Fibroblast of the aortic adventitia (primary cell): Measurements from ENCODE around the gene BIN1. TPM values are rescaled to one million over a fixed set of nuclear protein-coding genes. Genes with fewer than 3 reads are reported as not detected.

Source experiments
- DNase-seq: peaks from one replicate; pipeline ENCODE4 v3.0.0-alpha.2; 2010; ENCODE audit warnings: low read depth
- H3K4me3 ChIP-seq: 2 replicates; pipeline ENCODE4 v1.5.1; 2011; ENCODE audit warnings: low read depth, mild to moderate bottlenecking, control low read depth, low read length, moderate library complexity
- total RNA-seq: library from RNA; depleted of rRNA; stranded (reverse); fragments of >200 nt; gene quantifications from 2 replicates; pipeline ENCODE4 v1.2.3, GENCODE V29; 2012; ENCODE audit warnings: low replicate concordance
- TF ChIP-seq, protein P1 (sequence below): IDR thresholded peaks from 2 replicates; pipeline ENCODE4 v1.5.1; 2011; ENCODE audit warnings: mild to moderate bottlenecking, low read length, control low read depth, inconsistent platforms; ENCODE audit not compliant: insufficient read depth

The BIN1 gene
- total RNA-seq, 1 donor, result 68.7 TPM

DNA sequence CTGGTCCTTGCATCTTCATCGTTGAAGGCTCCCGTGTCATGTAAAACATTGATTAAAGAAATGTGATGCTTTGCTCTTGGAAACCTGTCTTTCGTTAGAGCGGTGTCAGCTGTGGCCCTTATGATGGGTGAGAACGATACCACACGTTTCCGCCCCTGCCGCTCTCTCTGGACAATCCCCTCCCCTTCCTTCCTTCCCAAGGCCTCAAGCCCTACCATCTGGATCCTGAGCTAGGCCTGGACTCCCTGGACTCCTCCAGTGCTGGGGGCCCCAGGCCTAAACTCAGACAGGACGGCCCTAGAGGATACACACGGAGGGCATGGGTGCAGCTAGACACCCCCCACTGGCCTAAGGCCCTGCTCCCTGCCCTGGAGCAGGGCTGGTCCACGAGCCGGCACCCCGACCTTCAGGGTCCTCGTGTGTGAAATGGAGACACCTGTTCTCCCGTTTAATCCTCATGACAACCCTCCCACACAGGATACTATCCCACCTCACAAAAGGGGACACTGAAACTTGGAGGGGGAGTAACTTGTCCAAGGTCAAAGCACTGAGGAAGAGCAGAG is 13.2 kb downstream of the BIN1 start:
- TF ChIP-seq, protein P1, sequence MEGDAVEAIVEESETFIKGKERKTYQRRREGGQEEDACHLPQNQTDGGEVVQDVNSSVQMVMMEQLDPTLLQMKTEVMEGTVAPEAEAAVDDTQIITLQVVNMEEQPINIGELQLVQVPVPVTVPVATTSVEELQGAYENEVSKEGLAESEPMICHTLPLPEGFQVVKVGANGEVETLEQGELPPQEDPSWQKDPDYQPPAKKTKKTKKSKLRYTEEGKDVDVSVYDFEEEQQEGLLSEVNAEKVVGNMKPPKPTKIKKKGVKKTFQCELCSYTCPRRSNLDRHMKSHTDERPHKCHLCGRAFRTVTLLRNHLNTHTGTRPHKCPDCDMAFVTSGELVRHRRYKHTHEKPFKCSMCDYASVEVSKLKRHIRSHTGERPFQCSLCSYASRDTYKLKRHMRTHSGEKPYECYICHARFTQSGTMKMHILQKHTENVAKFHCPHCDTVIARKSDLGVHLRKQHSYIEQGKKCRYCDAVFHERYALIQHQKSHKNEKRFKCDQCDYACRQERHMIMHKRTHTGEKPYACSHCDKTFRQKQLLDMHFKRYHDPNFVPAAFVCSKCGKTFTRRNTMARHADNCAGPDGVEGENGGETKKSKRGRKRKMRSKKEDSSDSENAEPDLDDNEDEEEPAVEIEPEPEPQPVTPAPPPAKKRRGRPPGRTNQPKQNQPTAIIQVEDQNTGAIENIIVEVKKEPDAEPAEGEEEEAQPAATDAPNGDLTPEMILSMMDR, result no peak
- no peak overlapping the region for H3K4me3 ChIP-seq
- no peak for DNase-seq

- TF ChIP-seq, protein P1, result no peak
- no peak overlapping the region for H3K4me3 ChIP-seq
- DNase-seq, result no peak
Observed at GRCh38 chr2:127092901-127093516, 13.9 kb downstream of the BIN1 start.

GRCh38 chr2:127092306-127092705 is 14.6 kb downstream of the BIN1 start:
- no peak overlapping the region for H3K4me3 ChIP-seq
- no peak for DNase-seq
- TF ChIP-seq, protein P1, result no peak

DNA sequence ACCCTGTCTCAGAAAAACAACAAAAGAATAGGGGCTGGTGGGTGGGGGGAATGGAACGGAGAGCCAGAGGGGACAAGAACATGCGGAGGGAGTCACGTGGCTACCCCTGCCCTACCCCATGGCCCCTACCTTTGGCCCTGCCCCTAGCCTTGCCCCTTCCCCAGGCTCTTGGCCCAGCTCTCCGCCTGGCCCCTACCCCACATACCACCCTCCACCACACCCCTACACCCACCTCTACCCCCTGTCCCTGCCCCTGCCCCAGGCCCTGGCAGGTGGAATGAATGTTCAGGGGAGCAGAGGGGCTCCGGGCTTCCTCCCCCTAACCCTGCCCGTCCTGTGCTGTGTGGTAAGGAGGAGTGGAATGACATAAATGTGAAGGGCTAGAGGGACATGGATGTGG is 15.1 kb downstream of the BIN1 start:
- TF ChIP-seq, protein P1, result no peak
- DNase-seq, result no peak
- H3K4me3 ChIP-seq, result no peak overlapping the region

DNA sequence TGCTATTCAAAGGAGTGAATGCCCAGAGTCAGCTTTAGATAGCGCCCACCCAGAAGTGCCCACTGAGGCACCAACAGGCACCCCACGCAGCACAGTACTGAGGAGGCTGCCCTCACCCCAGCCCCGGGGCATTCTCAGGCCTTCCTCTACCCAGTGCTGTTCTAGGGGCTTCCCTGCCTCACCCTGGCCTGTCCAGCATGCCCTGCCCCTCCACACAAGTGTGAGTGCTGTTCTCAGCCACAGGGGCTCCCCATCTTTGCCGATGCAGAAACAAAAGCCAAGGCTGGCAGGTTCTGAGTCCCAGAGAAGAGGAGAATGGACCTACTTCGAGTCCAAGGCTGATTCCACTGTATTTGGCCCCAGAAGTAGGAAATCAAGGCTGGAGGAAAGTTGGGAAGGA is 15.8 kb downstream of the BIN1 start:
- no peak overlapping the region for H3K4me3 ChIP-seq
- TF ChIP-seq, protein P1, result no peak
- no peak for DNase-seq

GRCh38 chr2:127090281-127091120 is 16.5 kb downstream of the BIN1 start:
- no peak for DNase-seq
- TF ChIP-seq, protein P1, result no peak
- no peak overlapping the region for H3K4me3 ChIP-seq
